Kasumi-1 (cell line): ENCODE results near the gene ADAMTS2.

Experiments used
- DNase-seq, 2 experiments: peaks; one replicate each; lab custom pipeline; 2025; lab: John Stamatoyannopoulos, UW

Gene ADAMTS2

DNA sequence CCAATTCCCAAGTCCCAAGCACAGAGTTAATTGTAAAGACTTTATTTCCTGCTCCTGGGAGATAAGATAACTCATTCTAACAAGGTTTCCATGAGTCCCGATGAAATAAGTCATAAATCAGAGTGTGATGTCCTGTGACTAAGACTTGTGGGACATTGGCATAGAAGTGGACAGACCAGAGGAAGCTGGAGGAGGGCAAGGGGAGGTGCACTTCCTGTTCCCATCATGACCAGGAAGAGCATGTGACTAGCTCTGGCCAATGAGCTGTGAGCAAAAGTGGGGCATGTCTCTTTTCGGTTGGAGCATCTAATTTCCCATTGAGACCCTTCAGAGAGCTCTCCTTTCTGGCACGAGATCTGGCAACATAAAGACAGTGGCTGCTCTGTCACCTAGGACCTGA lies 184.7 kb downstream of the ADAMTS2 start:
- DNase-seq: no peak

GRCh38 chr5:179158556-179158955 lies 186.7 kb downstream of the ADAMTS2 start:
- no peak for DNase-seq

- no peak for DNase-seq
Observed at GRCh38 chr5:179154991-179155955, 190.0 kb downstream of the ADAMTS2 start.

DNA sequence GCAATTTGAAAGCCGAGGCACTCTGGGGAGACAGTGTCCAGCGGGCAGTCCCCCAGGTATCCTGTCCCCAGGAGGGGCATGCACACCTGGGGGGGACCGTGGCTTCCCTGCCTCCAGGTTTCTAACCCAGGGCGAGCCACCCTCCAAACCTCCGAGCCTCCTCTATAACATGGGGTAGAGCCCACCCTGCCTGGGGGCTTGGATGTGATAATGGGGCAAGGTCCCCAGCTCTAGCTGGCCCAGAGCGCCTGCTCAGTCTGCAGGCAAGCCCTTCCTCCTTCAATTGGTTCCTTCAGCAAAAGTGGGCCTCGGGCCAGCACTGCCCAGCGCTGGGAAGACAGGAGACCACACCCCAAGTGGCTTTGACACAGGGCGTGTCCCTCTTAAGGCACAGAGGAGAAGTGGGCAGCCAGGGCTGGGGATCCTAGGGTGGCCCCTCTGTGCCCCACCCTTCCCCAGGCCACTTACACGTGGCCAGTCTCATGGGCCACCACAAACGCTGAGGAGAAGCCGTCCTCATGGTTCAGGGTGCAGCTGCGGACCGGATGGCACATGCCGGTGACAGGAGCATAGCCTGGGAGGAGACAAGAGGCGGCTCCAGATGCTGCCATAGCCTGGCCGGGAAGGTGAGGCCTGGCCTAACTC lies 190.8 kb downstream of the ADAMTS2 start:
- DNase-seq: no peak

DNA sequence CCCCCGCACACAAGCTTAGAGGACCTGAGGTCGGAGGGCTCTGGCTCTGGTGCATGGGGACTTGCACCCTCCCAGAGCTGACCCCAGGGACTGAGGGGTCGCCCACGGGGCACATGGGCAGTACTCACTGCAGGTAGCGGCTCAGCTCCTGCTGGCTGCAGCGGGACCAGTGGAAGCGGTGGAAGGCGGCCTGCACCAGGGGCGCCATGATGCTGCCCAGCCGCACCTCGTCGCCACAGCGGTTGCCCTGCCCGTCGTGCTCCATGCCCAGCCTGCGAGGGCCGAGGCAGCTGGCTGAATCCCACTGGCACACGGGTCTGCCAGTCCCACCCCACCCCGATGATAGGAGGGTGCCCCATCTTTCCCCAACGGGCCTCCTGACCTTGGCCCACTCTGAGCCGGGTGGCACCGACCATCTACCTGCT lies 191.3 kb downstream of the ADAMTS2 start:
- no peak for DNase-seq

DNA sequence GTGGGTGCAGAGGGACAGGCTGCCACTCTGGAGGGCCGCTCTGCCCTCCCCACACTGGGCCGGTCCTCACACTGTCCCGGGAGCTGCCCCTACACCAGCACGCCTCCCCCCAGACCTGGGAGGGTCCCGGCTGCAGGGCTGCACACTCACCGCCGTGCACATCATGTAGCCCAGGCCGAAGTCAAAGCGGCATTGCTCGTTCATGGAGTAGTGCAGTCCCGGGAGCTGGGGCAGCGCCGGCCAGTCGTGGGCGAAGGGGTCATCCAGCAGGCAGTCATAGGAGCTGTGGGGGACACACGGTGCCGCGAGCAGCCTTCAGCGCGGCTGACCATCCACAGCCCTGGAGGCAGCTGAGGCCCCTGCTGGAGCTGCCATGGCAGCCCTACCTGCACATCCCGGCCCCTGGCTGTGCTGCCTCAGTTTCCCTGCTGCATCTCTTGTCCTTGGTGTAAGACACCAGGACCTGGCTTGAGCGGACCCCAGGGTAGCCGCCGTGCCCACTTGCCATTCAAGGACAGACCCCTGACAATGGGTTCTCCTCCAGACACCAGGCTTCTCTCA lies 191.8 kb downstream of the ADAMTS2 start:
- DNase-seq: no peak

DNA sequence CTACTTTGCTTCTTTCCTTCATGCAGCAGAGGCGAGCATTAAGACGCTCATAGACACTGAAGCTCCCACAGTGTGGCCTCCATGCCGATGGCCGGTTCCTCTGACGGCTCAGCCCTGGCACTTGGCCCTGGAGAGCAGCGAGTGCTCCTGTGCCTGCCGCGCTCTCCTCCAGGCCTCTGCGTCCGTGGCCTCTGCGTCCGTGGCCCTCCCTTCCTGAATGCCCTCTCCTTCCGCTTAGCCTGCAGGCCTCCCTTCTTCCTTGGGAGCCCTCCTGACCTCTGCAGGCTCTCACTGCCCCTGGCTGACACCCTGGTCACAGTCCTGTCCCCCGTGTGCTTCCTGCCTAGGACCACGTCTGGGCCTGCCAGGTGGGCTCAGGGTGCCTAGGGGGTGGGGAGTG lies 192.3 kb downstream of the ADAMTS2 start:
- DNase-seq: no peak

- no peak for DNase-seq
Observed at GRCh38 chr5:179152144-179152895, 192.9 kb downstream of the ADAMTS2 start.

- DNase-seq: no peak
Observed at GRCh38 chr5:179151286-179152118, 193.8 kb downstream of the ADAMTS2 start.

DNA sequence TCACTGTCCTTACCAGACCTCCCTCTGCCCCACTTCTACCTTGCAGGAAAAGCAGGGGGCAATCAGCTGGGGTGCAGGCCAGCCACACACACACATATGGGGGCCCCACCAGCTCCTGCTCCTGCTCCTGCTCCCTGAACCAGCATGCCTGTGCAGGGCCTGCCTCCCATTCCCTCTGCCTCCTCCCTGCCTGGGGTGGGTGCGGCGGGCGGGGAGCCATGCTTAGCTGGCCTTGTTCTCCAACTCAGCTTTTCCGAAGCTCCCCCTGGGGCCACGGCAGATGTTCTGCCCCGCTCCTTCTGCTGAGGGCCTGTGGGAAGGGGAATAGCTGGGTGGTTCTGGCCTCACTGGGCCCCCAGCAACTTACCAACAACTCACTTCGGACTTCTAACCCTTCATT lies 195.2 kb downstream of the ADAMTS2 start:
- DNase-seq: no peak

DNA sequence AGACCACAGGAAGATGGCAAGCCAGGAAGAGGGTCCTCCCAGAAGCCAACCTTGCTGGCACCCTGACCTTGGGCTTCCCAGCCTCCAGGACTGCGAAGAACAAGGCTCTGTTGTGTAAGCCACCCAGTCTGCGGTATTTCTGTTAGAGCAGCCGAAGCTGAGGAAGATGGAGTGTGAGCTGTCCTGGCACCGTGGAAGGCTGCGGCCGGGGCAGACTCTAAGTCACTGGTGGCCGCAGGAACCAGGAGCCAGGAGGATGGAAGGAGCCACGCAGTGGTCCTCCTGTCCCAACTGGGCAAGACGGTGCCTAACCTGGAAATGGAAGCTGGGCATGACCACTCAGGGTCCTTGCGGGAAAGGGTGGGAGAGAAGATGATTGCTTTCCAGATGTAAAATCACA lies 196.0 kb downstream of the ADAMTS2 start:
- no peak for DNase-seq

DNA sequence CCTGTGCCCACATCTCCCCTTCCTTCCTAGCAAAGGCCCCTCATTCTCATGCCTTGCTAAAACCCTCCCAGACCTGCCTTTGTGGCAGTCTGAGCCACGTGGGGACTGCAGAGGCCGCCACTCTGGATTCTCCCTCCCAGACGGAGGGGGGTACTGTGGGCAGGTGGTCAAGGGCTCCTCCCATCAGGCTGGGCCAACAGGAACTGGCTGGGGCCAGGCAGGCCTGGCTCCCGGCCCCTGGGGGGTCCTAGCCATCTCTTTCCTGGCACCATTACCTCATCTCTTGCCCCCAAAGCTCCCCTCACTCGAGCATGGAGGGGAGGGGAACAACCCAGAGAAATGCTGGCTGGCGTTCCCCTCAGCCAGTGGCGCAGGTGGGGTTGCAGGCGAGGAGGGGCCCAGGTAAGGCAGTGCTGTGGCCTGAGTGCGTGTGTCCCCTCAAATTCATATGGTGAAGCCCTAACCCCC lies 196.5 kb downstream of the ADAMTS2 start:
- DNase-seq: no peak

- DNase-seq: no peak
Observed at GRCh38 chr5:179147991-179148702, 197.1 kb downstream of the ADAMTS2 start.

- no peak for DNase-seq
Observed at GRCh38 chr5:179146277-179146676, 199.0 kb downstream of the ADAMTS2 start.

DNA sequence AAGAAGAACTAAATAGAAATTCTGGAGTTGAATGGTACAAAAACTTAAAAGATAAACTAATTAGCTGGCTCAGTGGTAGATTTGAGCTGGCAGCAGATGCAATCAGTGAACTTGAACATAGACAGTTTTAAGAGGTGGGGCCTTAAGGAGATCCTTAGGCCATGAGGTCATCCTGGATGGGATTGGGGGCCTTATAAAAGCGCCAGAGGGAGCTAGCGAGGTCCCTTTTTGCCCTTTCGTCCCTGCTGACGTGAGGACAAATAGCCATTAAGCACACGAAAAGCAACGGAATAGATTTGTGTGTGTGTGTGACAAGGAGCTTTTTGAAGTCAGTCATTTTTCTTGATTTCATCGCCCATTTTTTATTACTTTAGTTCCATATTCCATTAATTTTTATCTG lies 201.8 kb downstream of the ADAMTS2 start:
- DNase-seq: no peak

DNA sequence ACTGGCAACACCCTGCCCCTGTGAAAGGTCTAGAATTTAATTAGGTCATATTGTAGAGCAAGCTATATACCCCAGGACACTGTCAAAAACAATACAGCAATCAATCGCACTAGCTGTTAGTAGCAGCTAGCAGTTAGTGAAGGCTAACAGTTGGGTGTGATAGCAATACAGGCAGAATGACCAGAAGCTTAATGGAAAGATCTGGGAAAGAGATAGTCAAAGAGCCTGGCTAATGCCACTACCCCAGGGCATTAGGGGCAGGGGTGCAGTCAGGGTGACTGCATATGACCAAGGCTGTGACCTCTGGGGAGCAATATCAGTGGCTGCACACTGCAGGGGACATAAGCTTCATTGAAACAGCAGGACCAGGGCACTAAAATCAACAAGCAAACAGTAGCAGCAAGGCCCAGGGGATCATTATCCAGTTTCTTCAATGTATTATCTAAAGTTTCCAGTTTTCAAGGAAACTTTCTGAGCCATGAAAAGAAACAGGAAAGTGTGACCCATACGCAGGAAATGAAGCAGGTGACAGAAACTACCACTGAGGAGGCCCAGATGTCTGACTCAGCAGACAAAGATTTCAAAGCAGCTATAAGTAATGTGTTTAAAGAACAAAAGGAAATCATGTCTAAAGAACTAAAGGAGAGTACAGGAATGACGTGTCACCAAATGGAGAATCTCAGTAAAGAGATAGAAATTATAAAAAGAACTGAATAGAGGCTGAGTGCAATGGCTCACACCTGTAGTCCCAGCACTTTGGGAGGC lies 202.6 kb downstream of the ADAMTS2 start:
- DNase-seq: peak in 1 of 2 experiments; percentile 6

GRCh38 chr5:179141867-179142266 lies 203.4 kb downstream of the ADAMTS2 start:
- DNase-seq: no peak

DNA sequence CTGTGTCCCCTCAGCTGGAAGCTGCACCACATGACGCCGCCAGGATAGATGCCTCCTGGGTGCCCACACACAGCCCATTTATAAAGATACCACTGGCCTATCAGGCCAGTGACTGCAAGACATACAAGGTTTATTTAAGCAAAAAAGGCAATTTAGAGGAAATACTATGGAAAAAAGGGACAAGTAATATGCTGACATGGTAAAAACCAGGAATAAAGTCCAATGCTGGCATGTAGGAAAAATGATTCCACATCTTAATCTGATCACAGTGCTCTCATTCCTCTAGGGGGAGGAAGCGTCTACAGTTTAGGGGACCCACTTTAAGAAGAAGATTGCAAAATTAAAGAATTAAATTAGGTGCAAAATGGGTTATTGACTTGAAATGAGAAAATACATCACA lies 205.0 kb downstream of the ADAMTS2 start:
- DNase-seq: no peak

GRCh38 chr5:179139936-179140235 lies 205.4 kb downstream of the ADAMTS2 start:
- no peak for DNase-seq
